Natural killer cell treated with Interleukin-12 subunit alpha and Interleukin-12 subunit beta and Interleukin-15 and Interleukin-18, amount 100 ng/mL, for 72 hours (primary cell): ENCODE data around the gene CEP112. TPM values are rescaled to one million over a fixed set of nuclear protein-coding genes. Genes with fewer than 3 reads are reported as not detected.
"Not testable (repeated sequence)": the region's sequence is repeated elsewhere in the genome, so short reads cannot be mapped to it uniquely, and the experiment has no call there.

ENCODE experiments used
- ATAC-seq, 2 donors: fragments of 150-1000 bp; cut with Tn5 transposase in 1 of 2; sonication (Bioruptor Pico), chemical (Tn5 transposase) in 1 of 2; 2 replicates each; pipeline ENCODE4 v1.10.0; 2021
- DNase-seq: peaks from one replicate; pipeline ENCODE4 v3.0.0; 2022; ENCODE audit warnings: low spot score
- H3K27ac Mint-ChIP-seq, 2 donors: 1 replicate in 1 of 2; 2 replicates in 1 of 2; pipeline ENCODE4 v1.8.0; 2022; ENCODE audit warnings: mixed read lengths in 2 of 2, mild to moderate bottlenecking in 1 of 2, moderate library complexity in 1 of 2
- H3K27me3 Mint-ChIP-seq, 2 donors: 1 replicate in 1 of 2; 2 replicates in 1 of 2; pipeline ENCODE4 v1.8.0; 2022; ENCODE audit warnings: mixed read lengths in 2 of 2
- H3K36me3 Mint-ChIP-seq: one replicate; pipeline ENCODE4 v1.8.0; 2022; ENCODE audit warnings: mixed read lengths
- H3K4me1 Mint-ChIP-seq, 2 donors: 1 replicate in 1 of 2; 2 replicates in 1 of 2; pipeline ENCODE4 v1.8.0; 2022; ENCODE audit warnings: low read depth in 2 of 2, mixed read lengths in 2 of 2, mild to moderate bottlenecking in 1 of 2
- H3K4me3 Mint-ChIP-seq: one replicate; pipeline ENCODE4 v1.8.0; 2022; ENCODE audit warnings: mixed read lengths
- H3K9me3 Mint-ChIP-seq: 2 replicates; pipeline ENCODE4 v1.8.0; 2022; ENCODE audit warnings: mixed read lengths
- total RNA-seq, 2 donors: library from RNA; stranded (reverse); gene quantifications; one replicate each; pipeline ENCODE4 v1.2.3, GENCODE V29; 2022

CEP112 gene
- total RNA-seq, 2 donors from 2014 or later: 2.3 to 5.5 TPM

GRCh38 chr17:65833214-65833613, 358.7 kb downstream of the CEP112 start:
- peaks cover 11 to 39% of the 10 kb centered on the region in 2 donors for H3K27me3 Mint-ChIP-seq
- DNase-seq (no peak), ATAC-seq (no peak)
- H3K9me3 Mint-ChIP-seq: peaks cover 24% of the 10 kb centered on the region
- no peak overlapping the region for H3K27ac Mint-ChIP-seq
- no peaks in the 10 kb centered on the region for H3K4me1 Mint-ChIP-seq
- peaks cover 28% of the 10 kb centered on the region for H3K36me3 Mint-ChIP-seq
- no peak overlapping the region for H3K4me3 Mint-ChIP-seq

GRCh38 chr17:65830356-65830755, 361.6 kb downstream of the CEP112 start:
- peaks cover 13 to 45% of the 10 kb centered on the region in 2 donors for H3K27me3 Mint-ChIP-seq
- no peak for ATAC-seq
- peaks cover 32% of the 10 kb centered on the region for H3K36me3 Mint-ChIP-seq
- no peak for DNase-seq
- H3K4me3 Mint-ChIP-seq: no peak overlapping the region
- H3K27ac Mint-ChIP-seq: no peak overlapping the region
- no peaks in the 10 kb centered on the region for H3K4me1 Mint-ChIP-seq
- peaks cover 24% of the 10 kb centered on the region for H3K9me3 Mint-ChIP-seq

- not testable (repeated sequence) for ATAC-seq, DNase-seq, H3K27ac Mint-ChIP-seq
These were observed 365.4 kb downstream of the CEP112 start for GRCh38 chr17:65826577-65826976.

GRCh38 chr17:65824901-65825300, 367.0 kb downstream of the CEP112 start:
- Mint-ChIP-seq H3K4me3 (no peak overlapping the region), H3K9me3 (no peaks in the 10 kb centered on the region), H3K27me3 (peaks cover 8 to 29% of the 10 kb centered on the region in 2 donors), H3K27ac (no peak overlapping the region), H3K36me3 (peaks cover 5% of the 10 kb centered on the region), H3K4me1 (no peaks in the 10 kb centered on the region)
- no peak for DNase-seq
- no peak for ATAC-seq

More at GRCh38 chr17:65826577-65826976, 365.4 kb downstream of the CEP112 start:
- Mint-ChIP-seq H3K27me3 (peaks cover 10 to 23% of the 10 kb centered on the region in 2 donors), H3K36me3 (peaks cover 13% of the 10 kb centered on the region)
- not testable (repeated sequence) for H3K4me3 Mint-ChIP-seq, H3K9me3 Mint-ChIP-seq, H3K4me1 Mint-ChIP-seq

GRCh38 chr17:65823713-65824112, 368.2 kb downstream of the CEP112 start:
- DNase-seq (no peak), ATAC-seq (no peak)
- H3K4me3 Mint-ChIP-seq: no peak overlapping the region
- H3K36me3 Mint-ChIP-seq: peaks cover 5% of the 10 kb centered on the region
- no peak overlapping the region for H3K27ac Mint-ChIP-seq
- peaks cover 12 to 38% of the 10 kb centered on the region in 2 donors for H3K27me3 Mint-ChIP-seq
- no peaks in the 10 kb centered on the region for H3K9me3 Mint-ChIP-seq
- H3K4me1 Mint-ChIP-seq: no peaks in the 10 kb centered on the region

GRCh38 chr17:65820811-65821210, 371.1 kb downstream of the CEP112 start:
- no peak for DNase-seq
- Mint-ChIP-seq H3K27ac (no peak overlapping the region), H3K9me3 (no peaks in the 10 kb centered on the region), H3K4me3 (no peak overlapping the region), H3K36me3 (no peaks in the 10 kb centered on the region), H3K4me1 (no peaks in the 10 kb centered on the region), H3K27me3 (peaks cover 17 to 38% of the 10 kb centered on the region in 2 donors)
- no peak for ATAC-seq

- Mint-ChIP-seq H3K36me3 (no peaks in the 10 kb centered on the region), H3K27me3 (peaks cover 20 to 38% of the 10 kb centered on the region in 2 donors), H3K9me3 (no peaks in the 10 kb centered on the region), H3K4me1 (no peaks in the 10 kb centered on the region), H3K27ac (no peak overlapping the region), H3K4me3 (no peak overlapping the region)
- no peak for DNase-seq
- no peak for ATAC-seq
These were observed 371.6 kb downstream of the CEP112 start for GRCh38 chr17:65820306-65820705.

GRCh38 chr17:65819810-65820209, 372.1 kb downstream of the CEP112 start:
- no peak for ATAC-seq
- no peaks in the 10 kb centered on the region for H3K9me3 Mint-ChIP-seq
- H3K27me3 Mint-ChIP-seq: peaks cover 21 to 35% of the 10 kb centered on the region in 2 donors
- H3K36me3 Mint-ChIP-seq: no peaks in the 10 kb centered on the region
- no peak for DNase-seq
- no peak overlapping the region for H3K4me3 Mint-ChIP-seq
- no peak overlapping the region for H3K27ac Mint-ChIP-seq
- no peaks in the 10 kb centered on the region for H3K4me1 Mint-ChIP-seq

- Mint-ChIP-seq H3K4me1 (no peaks in the 10 kb centered on the region), H3K27ac (no peak overlapping the region), H3K27me3 (peaks cover 15 to 37% of the 10 kb centered on the region in 2 donors), H3K36me3 (no peaks in the 10 kb centered on the region), H3K4me3 (no peak overlapping the region), H3K9me3 (no peaks in the 10 kb centered on the region)
- DNase-seq: no peak
- no peak for ATAC-seq
These were observed 374.0 kb downstream of the CEP112 start for GRCh38 chr17:65817951-65818350.

- Mint-ChIP-seq H3K9me3 (peaks cover 4% of the 10 kb centered on the region), H3K36me3 (no peaks in the 10 kb centered on the region), H3K27me3 (peaks cover 24 to 43% of the 10 kb centered on the region in 2 donors), H3K4me1 (no peaks in the 10 kb centered on the region), H3K27ac (no peak overlapping the region), H3K4me3 (no peak overlapping the region)
- ATAC-seq (no peak), DNase-seq (no peak)
These were observed 377.5 kb downstream of the CEP112 start for GRCh38 chr17:65814418-65814817.

GRCh38 chr17:65813306-65813705, 378.6 kb downstream of the CEP112 start:
- DNase-seq (no peak), ATAC-seq (no peak)
- Mint-ChIP-seq H3K4me3 (no peak overlapping the region), H3K36me3 (peaks cover 5% of the 10 kb centered on the region), H3K27ac (no peak overlapping the region), H3K9me3 (peaks cover 9% of the 10 kb centered on the region), H3K4me1 (no peaks in the 10 kb centered on the region), H3K27me3 (peaks cover 22 to 42% of the 10 kb centered on the region in 2 donors)

- H3K27me3 Mint-ChIP-seq: peaks cover 16 to 32% of the 10 kb centered on the region in 2 donors
- peaks cover 14% of the 10 kb centered on the region for H3K36me3 Mint-ChIP-seq
- H3K27ac Mint-ChIP-seq: no peak overlapping the region
- peaks cover 14% of the 10 kb centered on the region for H3K9me3 Mint-ChIP-seq
- ATAC-seq: no peak
- no peaks in the 10 kb centered on the region for H3K4me1 Mint-ChIP-seq
- H3K4me3 Mint-ChIP-seq: no peak overlapping the region
- DNase-seq: no peak
These were observed 380.9 kb downstream of the CEP112 start for GRCh38 chr17:65811043-65811442.

- DNase-seq (no peak), ATAC-seq (no peak)
- Mint-ChIP-seq H3K36me3 (peaks cover 14% of the 10 kb centered on the region), H3K4me1 (no peaks in the 10 kb centered on the region), H3K27ac (no peak overlapping the region), H3K27me3 (peaks cover 16 to 39% of the 10 kb centered on the region in 2 donors), H3K9me3 (peaks cover 14% of the 10 kb centered on the region), H3K4me3 (no peak overlapping the region)
These were observed 382.6 kb downstream of the CEP112 start for GRCh38 chr17:65809366-65809765.

GRCh38 chr17:65808566-65808965, 383.4 kb downstream of the CEP112 start:
- Mint-ChIP-seq H3K27me3 (peaks cover 16 to 31% of the 10 kb centered on the region in 2 donors), H3K36me3 (peaks cover 14% of the 10 kb centered on the region), H3K9me3 (peaks cover 14% of the 10 kb centered on the region)
- not testable (repeated sequence) for H3K4me1 Mint-ChIP-seq, DNase-seq, ATAC-seq, H3K27ac Mint-ChIP-seq, H3K4me3 Mint-ChIP-seq

- H3K27me3 Mint-ChIP-seq: peaks cover 16 to 39% of the 10 kb centered on the region in 2 donors
- no peak overlapping the region for H3K4me3 Mint-ChIP-seq
- no peak overlapping the region for H3K27ac Mint-ChIP-seq
These were observed 384.6 kb downstream of the CEP112 start for GRCh38 chr17:65807361-65807760.

More at GRCh38 chr17:65807361-65807760, 384.6 kb downstream of the CEP112 start:
- Mint-ChIP-seq H3K4me1 (no peaks in the 10 kb centered on the region), H3K9me3 (peaks cover 16% of the 10 kb centered on the region), H3K36me3 (peaks cover 20% of the 10 kb centered on the region)
- ATAC-seq (no peak), DNase-seq (no peak)
